Calu3 (cell line): ENCODE results near the gene STK40. TPM values are rescaled to one million over a fixed set of nuclear protein-coding genes. Genes with fewer than 3 reads are reported as not detected.

Experiments used
- BruUV-seq: library from RNA; stranded (reverse); fragments of 400-500 nt; replicated peaks from 2 replicates; lab custom pipeline; 2021; lab: Mats Ljungman, UMichigan
- CTCF ChIA-PET: fragments of 300-600 bp; sonication (Branson Sonifier 250); formaldehyde crosslinking; loops from one replicate; lab custom pipeline; 2022; ENCODE audit warnings: antibody characterized with exemption; lab: Charles Lee
- DNase-seq: peaks from one replicate; pipeline ENCODE4 v3.0.0; 2022
- H3K27ac Mint-ChIP-seq: one replicate; pipeline ENCODE4 v1.8.0; 2022; ENCODE audit warnings: mixed read lengths; ENCODE audit not compliant: unreplicated experiment
- H3K27me3 Mint-ChIP-seq: one replicate; pipeline ENCODE4 v1.8.0; 2022; ENCODE audit warnings: mixed read lengths; ENCODE audit not compliant: unreplicated experiment
- H3K36me3 Mint-ChIP-seq: one replicate; pipeline ENCODE4 v1.8.0; 2022; ENCODE audit warnings: mild to moderate bottlenecking, moderate library complexity, mixed read lengths; ENCODE audit not compliant: insufficient read depth, unreplicated experiment
- H3K4me1 Mint-ChIP-seq: one replicate; pipeline ENCODE4 v1.8.0; 2022; ENCODE audit warnings: mild to moderate bottlenecking, low read depth, mixed read lengths; ENCODE audit not compliant: unreplicated experiment
- H3K4me3 Mint-ChIP-seq: one replicate; pipeline ENCODE4 v1.8.0; 2022; ENCODE audit warnings: mild to moderate bottlenecking, low read depth, moderate library complexity, mixed read lengths; ENCODE audit not compliant: unreplicated experiment
- H3K9me3 Mint-ChIP-seq: one replicate; pipeline ENCODE4 v1.8.0; 2022; ENCODE audit warnings: low read depth, mixed read lengths; ENCODE audit not compliant: unreplicated experiment
- intact Hi-C: fragments of 100-400 bp; cut with micrococcal nuclease; formaldehyde crosslinking; loops from one replicate; pipeline ENCODE4 v1.10.0; 2022; ENCODE audit not compliant: unreplicated experiment
- total RNA-seq: library from RNA; stranded (reverse); gene quantifications from 2 replicates; pipeline ENCODE4 v1.2.3, GENCODE V29; 2022
- TF ChIP-seq, protein P1 (sequence below): fragments of 200-600 bp; IDR thresholded peaks from one replicate; pipeline ENCODE4 v1.8.0; 2022; ENCODE audit warnings: antibody characterized with exemption; ENCODE audit not compliant: unreplicated experiment

Gene STK40
- total RNA-seq, 1 experiment from 2014 or later: 44.5 TPM

DNA sequence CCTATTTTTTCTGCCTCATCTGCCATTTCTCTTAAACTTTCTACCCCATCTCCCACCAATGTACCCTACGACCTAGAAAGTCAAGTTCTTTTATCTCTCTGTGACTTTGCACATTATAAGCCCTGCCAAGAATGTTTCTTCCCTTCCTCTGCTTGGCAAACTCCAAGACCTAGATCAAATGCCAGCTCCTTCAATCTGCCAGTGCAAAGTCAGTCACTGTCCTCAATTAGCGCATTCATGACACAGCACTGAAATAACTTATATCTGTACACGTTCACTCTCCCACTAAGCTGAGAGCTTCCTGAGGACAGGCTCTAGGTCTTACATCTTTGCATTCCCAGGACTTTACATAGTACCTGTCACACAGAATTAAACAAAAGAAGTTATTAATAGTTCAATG is 33.4 kb upstream of the STK40 start:
- no peak overlapping the region for H3K27ac Mint-ChIP-seq
- BruUV-seq: no TSS peak
- TF ChIP-seq, protein P1, sequence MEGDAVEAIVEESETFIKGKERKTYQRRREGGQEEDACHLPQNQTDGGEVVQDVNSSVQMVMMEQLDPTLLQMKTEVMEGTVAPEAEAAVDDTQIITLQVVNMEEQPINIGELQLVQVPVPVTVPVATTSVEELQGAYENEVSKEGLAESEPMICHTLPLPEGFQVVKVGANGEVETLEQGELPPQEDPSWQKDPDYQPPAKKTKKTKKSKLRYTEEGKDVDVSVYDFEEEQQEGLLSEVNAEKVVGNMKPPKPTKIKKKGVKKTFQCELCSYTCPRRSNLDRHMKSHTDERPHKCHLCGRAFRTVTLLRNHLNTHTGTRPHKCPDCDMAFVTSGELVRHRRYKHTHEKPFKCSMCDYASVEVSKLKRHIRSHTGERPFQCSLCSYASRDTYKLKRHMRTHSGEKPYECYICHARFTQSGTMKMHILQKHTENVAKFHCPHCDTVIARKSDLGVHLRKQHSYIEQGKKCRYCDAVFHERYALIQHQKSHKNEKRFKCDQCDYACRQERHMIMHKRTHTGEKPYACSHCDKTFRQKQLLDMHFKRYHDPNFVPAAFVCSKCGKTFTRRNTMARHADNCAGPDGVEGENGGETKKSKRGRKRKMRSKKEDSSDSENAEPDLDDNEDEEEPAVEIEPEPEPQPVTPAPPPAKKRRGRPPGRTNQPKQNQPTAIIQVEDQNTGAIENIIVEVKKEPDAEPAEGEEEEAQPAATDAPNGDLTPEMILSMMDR: no peak
- no peaks in the 10 kb centered on the region for H3K27me3 Mint-ChIP-seq
- H3K36me3 Mint-ChIP-seq: no peaks in the 10 kb centered on the region
- CTCF ChIA-PET: interaction anchor here (2.5 kb wide), 1 partner anchor 76 kb away, joined by 11 read pairs; no protein-coding TSS in a partner anchor
- H3K4me1 Mint-ChIP-seq: peaks cover 13% of the 10 kb centered on the region
- no peaks in the 10 kb centered on the region for H3K9me3 Mint-ChIP-seq
- no peak for DNase-seq
- intact Hi-C loops: no loop called here
- H3K4me3 Mint-ChIP-seq: no peak overlapping the region

DNA sequence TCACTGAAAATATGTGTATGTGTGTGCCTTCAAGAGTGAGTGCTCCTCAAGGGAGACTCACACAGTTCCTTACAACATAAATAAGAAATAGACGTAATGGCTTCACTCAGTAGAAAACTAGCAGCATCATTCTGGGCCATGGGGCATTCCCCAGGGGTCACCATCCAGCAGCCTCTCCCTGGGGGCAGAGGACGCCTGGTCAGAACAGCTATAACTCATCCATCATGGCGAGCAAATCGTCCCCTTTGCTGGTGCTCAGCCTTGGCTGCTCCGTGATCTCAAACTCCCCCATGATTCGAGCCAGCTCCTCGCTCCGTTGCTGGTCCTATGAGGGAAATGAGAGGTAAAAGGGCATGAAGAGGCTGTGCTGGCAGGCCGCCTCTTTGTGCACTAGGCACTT is 32.2 kb upstream of the STK40 start:
- Mint-ChIP-seq H3K4me1 (peaks cover 13% of the 10 kb centered on the region), H3K4me3 (no peak overlapping the region), H3K36me3 (no peaks in the 10 kb centered on the region), H3K27ac (no peak overlapping the region), H3K9me3 (no peaks in the 10 kb centered on the region), H3K27me3 (no peaks in the 10 kb centered on the region)
- intact Hi-C loops: no loop called here
- TF ChIP-seq, protein P1: no peak
- BruUV-seq: no TSS peak
- no peak for DNase-seq
- CTCF ChIA-PET: no interaction called here

DNA sequence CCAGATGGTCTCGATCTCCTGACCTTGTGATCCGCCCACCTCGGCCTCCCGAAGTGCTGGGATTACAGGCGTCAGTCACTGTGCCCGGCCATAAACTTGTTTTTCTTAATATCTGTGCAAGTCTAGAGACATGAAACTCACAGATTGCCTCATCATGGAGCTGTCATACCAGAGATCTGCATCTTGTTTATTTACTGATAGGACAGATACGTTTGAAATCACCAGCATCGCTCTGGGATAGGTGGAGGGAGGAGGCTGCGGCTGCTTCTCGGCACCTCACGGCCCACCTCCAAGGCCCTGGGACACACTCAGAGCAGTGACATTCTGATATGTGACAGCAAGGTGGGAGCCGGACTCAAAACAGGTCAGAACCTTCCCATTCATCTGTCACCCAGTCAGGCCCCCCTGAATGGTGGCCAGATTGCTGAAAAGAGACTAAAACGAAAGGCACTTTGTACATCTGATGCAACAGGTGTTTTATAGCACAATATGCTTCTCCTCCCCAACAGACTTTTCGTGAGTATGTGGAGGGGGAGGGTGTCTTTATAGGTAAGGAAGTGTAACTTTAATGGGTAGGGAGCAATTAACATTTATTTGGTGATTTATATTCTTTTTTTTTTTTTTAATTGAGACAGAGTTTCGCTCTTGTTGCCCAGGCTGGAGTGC is 30.1 kb upstream of the STK40 start:
- H3K27me3 Mint-ChIP-seq: no peaks in the 10 kb centered on the region
- H3K27ac Mint-ChIP-seq: no peak overlapping the region
- H3K36me3 Mint-ChIP-seq: no peaks in the 10 kb centered on the region
- CTCF ChIA-PET: no interaction called here
- no peak overlapping the region for H3K4me3 Mint-ChIP-seq
- peaks cover 15% of the 10 kb centered on the region for H3K4me1 Mint-ChIP-seq
- intact Hi-C loops: no loop called here
- TF ChIP-seq, protein P1: no peak
- no TSS peak for BruUV-seq
- peaks cover 4% of the 10 kb centered on the region for H3K9me3 Mint-ChIP-seq
- no peak for DNase-seq

DNA sequence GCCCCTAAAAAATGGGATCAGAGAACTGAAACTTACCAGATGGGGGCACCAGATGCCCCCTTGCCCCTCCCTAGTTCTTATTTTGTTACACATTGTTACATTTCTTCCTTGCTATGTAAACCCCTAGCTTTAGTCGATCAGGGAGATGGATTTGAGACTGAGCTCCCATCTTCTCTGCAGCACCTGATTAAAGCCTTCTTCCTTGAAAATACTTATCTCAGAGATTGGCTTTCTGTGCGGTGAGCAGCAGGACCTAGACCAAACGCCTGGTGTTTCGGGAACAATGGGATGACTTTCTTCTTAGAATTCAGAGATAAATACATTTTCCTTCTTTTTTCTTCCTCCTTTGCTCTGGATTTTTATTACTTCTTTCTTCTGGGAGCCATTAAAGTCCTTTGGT is 28.7 kb upstream of the STK40 start:
- TF ChIP-seq, protein P1: no peak
- DNase-seq: no peak
- CTCF ChIA-PET: no interaction called here
- no peaks in the 10 kb centered on the region for H3K36me3 Mint-ChIP-seq
- H3K27me3 Mint-ChIP-seq: no peaks in the 10 kb centered on the region
- peaks cover 11% of the 10 kb centered on the region for H3K4me1 Mint-ChIP-seq
- intact Hi-C loops: no loop called here
- no TSS peak for BruUV-seq
- no peak overlapping the region for H3K4me3 Mint-ChIP-seq
- H3K27ac Mint-ChIP-seq: no peak overlapping the region
- H3K9me3 Mint-ChIP-seq: peaks cover 4% of the 10 kb centered on the region
